Mucosa of rectum (tissue), 2 donors: Measurements from ENCODE around the gene RFC3.
A peak's percentile ranks its signal among the peaks of the same experiment; 100 is the strongest.
"Not testable (repeated sequence)": the region's sequence is repeated elsewhere in the genome, so short reads cannot be mapped to it uniquely, and the experiment has no call there.

ENCODE experiments used
- H3K27ac ChIP-seq, 2 donors: one replicate each; pipeline ENCODE4 v1.7.0; 2013; ENCODE audit warnings: inconsistent platforms in 2 of 2, low read depth in 2 of 2, low read length in 2 of 2
- H3K27me3 ChIP-seq, 2 donors: one replicate each; pipeline ENCODE4 v1.7.0; 2013; ENCODE audit warnings: low read length in 2 of 2; ENCODE audit not compliant: control insufficient read depth in 2 of 2, insufficient read depth in 2 of 2
- H3K36me3 ChIP-seq, 2 donors: one replicate each; pipeline ENCODE4 v1.7.0; 2013; ENCODE audit warnings: low read length in 2 of 2; ENCODE audit not compliant: control insufficient read depth in 2 of 2, insufficient read depth in 2 of 2
- H3K4me1 ChIP-seq, 2 donors: one replicate each; pipeline ENCODE4 v1.7.0; 2013; ENCODE audit warnings: low read length in 2 of 2, mild to moderate bottlenecking in 1 of 2; ENCODE audit not compliant: control insufficient read depth in 2 of 2, insufficient read depth in 2 of 2
- H3K4me3 ChIP-seq, 2 donors: one replicate each; pipeline ENCODE4 v1.7.0; 2013; ENCODE audit warnings: low read length in 2 of 2
- H3K9ac ChIP-seq, 2 donors: one replicate each; pipeline ENCODE4 v1.7.0; 2013; ENCODE audit warnings: low read length in 2 of 2, low read depth in 1 of 2, mild to moderate bottlenecking in 1 of 2
- H3K9me3 ChIP-seq, 2 donors: one replicate each; pipeline ENCODE4 v1.7.0; 2013; ENCODE audit warnings: low read length in 2 of 2; ENCODE audit not compliant: control insufficient read depth in 2 of 2
- donor health status: healthy.
- donor health status: Normal muscosa, but diverticular disease.

Gene RFC3

DNA sequence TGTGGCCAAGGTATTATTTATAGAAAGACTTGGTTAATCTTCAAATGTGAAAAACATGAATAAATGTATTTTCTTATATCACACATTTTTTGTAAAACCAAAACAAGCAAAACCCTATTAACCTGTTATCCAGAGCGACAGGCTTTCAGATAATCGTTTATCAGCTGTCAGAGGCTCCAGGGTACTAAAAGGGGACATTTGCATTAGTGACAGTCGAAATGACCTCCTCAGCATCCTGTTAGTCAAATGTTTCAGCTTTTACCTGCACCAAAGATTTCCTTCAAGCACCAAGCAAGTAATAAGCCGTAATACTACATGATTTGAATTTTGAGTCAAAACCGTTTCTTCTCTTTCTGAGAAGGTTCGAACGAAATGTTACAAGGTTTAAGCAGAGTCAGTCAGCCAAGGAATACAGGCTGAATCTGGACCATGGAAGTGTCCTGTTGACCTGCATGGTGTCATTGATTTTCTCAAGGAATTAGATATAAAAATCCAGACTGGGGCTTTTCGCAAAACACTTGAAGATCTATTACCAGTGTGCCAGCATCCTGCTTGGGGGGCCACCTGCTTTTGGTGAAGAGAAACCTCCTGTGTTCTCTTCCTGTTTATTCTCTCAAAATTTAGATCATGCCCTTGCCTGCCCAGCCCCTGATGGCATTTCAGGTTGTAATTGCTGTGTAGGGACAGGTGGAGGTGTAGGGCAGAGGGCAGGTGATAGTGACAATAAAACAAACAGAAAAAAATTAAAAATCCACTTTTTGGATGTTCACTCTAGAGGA, 11.3 kb upstream of the RFC3 start:
- Histone ChIP-seq H3K27ac (no peak overlapping the region), H3K27me3 (peaks cover 0 to 2% of the 10 kb centered on the region in 2 donors), H3K9me3 (no peaks in the 10 kb centered on the region), H3K9ac (no peak overlapping the region), H3K4me3 (no peak overlapping the region), H3K4me1 (no peaks in the 10 kb centered on the region), H3K36me3 (no peaks in the 10 kb centered on the region)

DNA sequence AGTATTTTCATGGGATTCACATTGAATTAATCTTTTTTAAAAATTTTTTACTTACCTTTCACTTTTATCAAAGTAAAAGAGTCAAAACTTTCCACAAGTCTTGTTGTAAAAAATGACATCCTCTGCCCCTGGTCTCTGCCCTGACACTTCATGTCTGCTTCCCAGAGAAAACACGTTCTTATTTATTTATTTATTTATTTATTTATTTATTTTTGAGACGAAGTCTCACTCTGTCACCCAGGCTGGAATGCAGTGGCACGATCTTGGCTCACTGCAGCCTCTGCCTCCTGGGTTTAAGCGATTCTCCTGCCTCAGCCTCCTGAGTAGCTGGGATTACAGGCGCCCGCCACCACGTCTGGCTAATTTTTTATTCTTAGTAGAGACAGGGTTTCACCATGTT, 5.1 kb upstream of the RFC3 start:
- not testable (repeated sequence) for H3K27ac ChIP-seq, H3K9me3 ChIP-seq, H3K27me3 ChIP-seq, H3K36me3 ChIP-seq, H3K4me3 ChIP-seq, H3K4me1 ChIP-seq, H3K9ac ChIP-seq

DNA sequence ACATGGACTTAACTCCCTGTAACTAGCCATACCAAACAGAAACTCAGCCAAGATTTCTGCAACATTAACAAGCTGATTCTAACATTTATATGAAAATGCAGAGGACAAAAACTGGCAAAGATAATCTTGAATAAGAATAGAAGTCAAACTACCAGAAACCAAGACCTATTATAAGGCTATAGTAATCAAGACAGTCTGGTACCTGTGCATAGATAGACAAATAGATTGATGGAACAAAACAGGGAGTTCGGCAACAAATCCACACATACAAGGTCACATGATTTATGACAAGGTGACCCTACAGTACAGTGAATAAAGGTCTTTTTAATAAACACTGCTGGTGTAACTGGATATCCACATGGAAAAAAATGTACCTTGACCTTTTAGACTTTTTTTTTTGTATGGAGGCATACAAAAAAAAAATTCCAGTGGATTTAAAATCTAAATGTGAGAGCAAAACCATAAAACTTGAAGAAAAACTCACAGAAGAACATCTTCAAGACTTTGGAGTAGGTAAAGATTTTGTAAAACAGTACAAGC, 2.9 kb upstream of the RFC3 start:
- H3K4me3 ChIP-seq = no peak overlapping the region
- H3K36me3 ChIP-seq = no peaks in the 10 kb centered on the region
- H3K4me1 ChIP-seq = peaks cover 0 to 5% of the 10 kb centered on the region in 2 donors
- H3K9me3 ChIP-seq = no peaks in the 10 kb centered on the region
- H3K27ac ChIP-seq = no peak overlapping the region
- no peak overlapping the region for H3K9ac ChIP-seq
- no peaks in the 10 kb centered on the region for H3K27me3 ChIP-seq

DNA sequence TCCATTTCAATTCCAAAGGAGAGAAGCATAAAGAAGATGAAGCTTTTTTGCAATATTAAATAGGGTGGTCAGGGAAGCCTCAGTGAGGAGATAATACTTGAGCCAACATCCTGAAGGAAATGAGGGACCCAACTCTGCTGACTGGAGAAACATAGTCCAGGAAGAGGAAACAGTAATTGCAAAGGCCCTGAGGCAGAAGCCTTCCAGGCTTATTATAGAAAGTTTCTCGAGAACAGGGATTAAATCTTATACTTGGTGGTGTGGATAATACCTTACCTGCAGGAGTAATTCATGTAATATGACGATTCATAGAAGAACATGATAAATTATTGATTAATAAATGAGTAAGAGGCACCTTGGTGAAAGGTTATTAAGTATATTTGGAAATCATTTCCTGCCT, 1.0 kb upstream of the RFC3 start:
- no peak overlapping the region for H3K27ac ChIP-seq
- peaks cover 0 to 2% of the 10 kb centered on the region in 2 donors for H3K36me3 ChIP-seq
- no peaks in the 10 kb centered on the region for H3K9me3 ChIP-seq
- H3K4me1 ChIP-seq = peaks cover 0 to 5% of the 10 kb centered on the region in 2 donors
- no peak overlapping the region for H3K4me3 ChIP-seq
- no peaks in the 10 kb centered on the region for H3K27me3 ChIP-seq
- no peak overlapping the region for H3K9ac ChIP-seq

DNA sequence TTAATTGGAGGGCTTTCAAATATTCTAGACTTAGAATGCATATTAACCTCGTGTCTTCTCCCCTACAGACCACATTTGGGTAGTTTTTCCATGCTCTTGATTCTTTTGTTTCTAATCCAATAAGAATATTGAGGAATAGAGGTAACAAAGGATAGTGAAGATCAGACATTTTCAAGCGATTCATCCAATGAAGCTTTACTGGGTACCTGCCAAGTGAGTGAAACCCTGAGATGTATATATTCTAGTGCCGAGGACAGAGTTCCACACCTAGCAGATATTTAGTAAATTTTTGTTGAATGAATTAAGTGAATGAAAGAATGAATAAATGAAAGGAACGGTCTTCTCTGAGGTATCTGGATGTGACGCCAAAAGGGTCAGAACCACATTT, 442 bp upstream of the RFC3 start:
- H3K4me1 ChIP-seq = peaks cover 0 to 5% of the 10 kb centered on the region in 2 donors
- H3K36me3 ChIP-seq = peaks cover 0 to 2% of the 10 kb centered on the region in 2 donors
- peak overlapping the region; percentile 60 to 82 for H3K9ac ChIP-seq
- no peaks in the 10 kb centered on the region for H3K9me3 ChIP-seq
- H3K27ac ChIP-seq = peak overlapping the region in 1 of 2 donors; percentile 32
- H3K4me3 ChIP-seq = peak overlapping the region; percentile 87 to 88
- no peaks in the 10 kb centered on the region for H3K27me3 ChIP-seq

DNA sequence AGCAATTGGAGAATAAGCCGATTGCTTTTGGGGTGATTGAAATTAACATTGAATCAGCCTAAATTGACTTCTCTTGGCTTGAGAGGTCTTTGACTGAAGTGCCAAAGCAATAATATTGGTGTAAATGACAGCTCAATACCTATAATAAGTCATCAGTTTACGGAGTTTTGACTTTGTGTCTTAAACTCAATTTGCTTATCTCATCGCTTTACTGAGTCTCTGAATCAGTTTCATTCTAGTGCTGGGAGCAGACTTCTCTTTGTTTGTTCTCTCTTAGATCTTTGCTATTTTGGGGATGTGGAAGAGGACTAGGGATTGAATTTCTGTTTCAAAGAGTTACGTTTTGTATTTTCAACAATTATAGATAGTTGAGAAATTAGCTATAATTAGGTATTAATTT, 7.1 kb downstream of the RFC3 start:
- H3K36me3 ChIP-seq = peaks cover 5 to 8% of the 10 kb centered on the region in 2 donors
- no peaks in the 10 kb centered on the region for H3K9me3 ChIP-seq
- no peaks in the 10 kb centered on the region for H3K27me3 ChIP-seq
- H3K27ac ChIP-seq = no peak overlapping the region
- H3K9ac ChIP-seq = no peak overlapping the region
- H3K4me1 ChIP-seq = no peaks in the 10 kb centered on the region
- no peak overlapping the region for H3K4me3 ChIP-seq

DNA sequence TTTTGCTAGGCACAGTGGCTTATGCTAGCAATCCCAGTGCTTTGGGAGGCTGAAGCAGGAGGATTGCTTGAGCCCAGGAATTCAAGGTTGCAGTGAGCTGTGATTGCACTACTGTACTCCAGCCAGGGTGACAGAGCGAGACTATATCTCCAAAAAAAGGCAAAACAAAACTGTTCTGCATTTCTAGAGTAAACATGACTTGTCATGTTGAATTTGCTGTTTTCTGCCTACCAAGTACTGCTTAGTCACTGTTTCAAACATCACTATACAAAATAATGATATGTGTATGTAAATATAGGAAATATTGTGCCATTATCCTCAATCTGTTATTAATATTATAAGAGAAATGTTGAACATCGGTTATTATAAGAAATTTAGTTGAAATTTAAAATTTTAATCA, 9.2 kb downstream of the RFC3 start:
- Histone ChIP-seq H3K36me3 (peaks cover 7 to 14% of the 10 kb centered on the region in 2 donors), H3K9me3 (no peaks in the 10 kb centered on the region), H3K27ac (no peak overlapping the region), H3K9ac (no peak overlapping the region), H3K27me3 (no peaks in the 10 kb centered on the region), H3K4me1 (no peaks in the 10 kb centered on the region), H3K4me3 (no peak overlapping the region)

DNA sequence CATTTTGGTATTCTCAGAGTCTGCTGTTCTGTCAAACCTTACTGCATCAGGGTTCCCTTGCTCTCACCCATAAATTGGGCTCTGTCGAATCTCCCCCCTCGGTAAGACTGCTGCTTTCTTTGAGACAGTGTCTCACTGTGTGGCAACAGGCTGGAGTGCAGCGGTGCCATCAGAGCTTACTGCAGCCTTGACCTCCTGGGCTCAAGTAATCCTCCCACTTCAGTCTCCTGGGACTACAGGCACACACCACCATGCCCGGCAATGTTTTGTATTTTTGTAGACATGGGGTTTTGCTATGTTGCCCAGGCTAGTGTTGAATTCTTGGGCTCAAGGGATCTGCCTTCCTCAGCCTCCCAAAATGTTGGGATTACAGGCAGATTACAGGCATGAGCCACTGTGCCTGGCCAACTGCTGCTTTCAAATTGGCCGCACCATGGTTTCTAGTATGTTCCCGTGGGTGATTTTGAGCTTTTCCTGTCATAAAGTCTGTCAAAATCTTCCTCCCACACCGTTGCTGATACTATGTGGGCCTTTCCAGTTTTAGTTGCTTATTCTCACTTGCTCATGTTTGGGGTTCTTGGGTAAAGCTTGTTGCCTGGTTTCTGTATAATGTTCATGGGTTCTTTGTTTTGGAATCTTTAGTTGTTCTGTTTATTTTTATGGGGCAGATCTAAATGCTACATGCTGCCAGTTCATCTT, 10.6 kb downstream of the RFC3 start:
- peaks cover 8 to 14% of the 10 kb centered on the region in 2 donors for H3K36me3 ChIP-seq

DNA sequence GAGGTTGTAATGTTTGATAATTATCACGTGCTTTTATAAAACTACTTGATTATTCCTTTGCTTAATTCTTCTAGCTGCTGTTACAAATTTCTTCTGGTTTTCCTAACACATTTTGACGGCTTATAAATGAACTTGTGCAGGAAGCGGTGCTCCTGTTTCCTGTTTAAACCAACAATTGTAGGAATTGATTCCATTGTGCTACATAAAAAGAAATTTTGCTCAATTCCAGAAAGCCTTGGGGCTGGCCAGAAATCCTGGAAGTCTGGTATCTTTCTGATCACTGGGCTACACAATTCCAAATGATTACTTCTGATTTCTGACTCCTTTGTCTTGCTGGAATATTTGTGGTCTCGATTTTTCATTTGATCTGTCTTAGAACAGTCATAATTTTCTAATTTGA, 14.9 kb downstream of the RFC3 start:
- no peaks in the 10 kb centered on the region for H3K4me1 ChIP-seq
- peaks cover 8 to 17% of the 10 kb centered on the region in 2 donors for H3K36me3 ChIP-seq
- H3K4me3 ChIP-seq = no peak overlapping the region
- H3K27me3 ChIP-seq = no peaks in the 10 kb centered on the region
- H3K27ac ChIP-seq = no peak overlapping the region
- H3K9me3 ChIP-seq = no peaks in the 10 kb centered on the region
- no peak overlapping the region for H3K9ac ChIP-seq

More for the DNA sequence above, 10.6 kb downstream of the RFC3 start:
- Histone ChIP-seq H3K4me1 (no peaks in the 10 kb centered on the region), H3K4me3 (no peak overlapping the region), H3K27ac (no peak overlapping the region), H3K27me3 (no peaks in the 10 kb centered on the region), H3K9ac (no peak overlapping the region), H3K9me3 (no peaks in the 10 kb centered on the region)

DNA sequence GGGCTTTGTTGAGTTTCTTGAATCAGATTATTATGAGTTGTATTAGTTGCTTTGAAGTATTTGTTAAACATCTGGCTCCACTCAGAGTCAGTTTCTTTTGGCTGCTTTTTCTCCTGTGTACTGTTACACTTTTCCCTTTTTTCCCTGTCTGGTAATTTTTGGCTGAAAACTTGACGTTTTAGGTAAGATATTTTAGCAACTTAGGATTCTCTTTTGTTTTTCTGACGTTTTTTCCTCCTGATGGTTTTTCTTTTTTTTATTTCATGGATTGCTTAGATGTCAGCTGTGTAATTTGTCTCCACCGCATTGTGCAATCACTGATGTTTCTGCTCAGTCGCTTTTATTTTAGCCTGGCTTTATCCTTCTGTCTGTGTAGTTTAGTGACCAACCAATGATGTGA, 20.7 kb downstream of the RFC3 start:
- no peak overlapping the region for H3K4me3 ChIP-seq
- H3K9me3 ChIP-seq = no peaks in the 10 kb centered on the region
- no peaks in the 10 kb centered on the region for H3K27me3 ChIP-seq
- peaks cover 0 to 5% of the 10 kb centered on the region in 2 donors for H3K36me3 ChIP-seq
- no peaks in the 10 kb centered on the region for H3K4me1 ChIP-seq
- H3K9ac ChIP-seq = no peak overlapping the region
- no peak overlapping the region for H3K27ac ChIP-seq
